SU-DHL-6 (cell line): ENCODE results near the gene SLC5A5.
"Not testable (repeated sequence)": the region's sequence is repeated elsewhere in the genome, so short reads cannot be mapped to it uniquely, and the experiment has no call there.

ENCODE experiments used
- H2AFZ ChIP-seq: fragments of 200-600 bp; sonication (generic); 2 replicates; pipeline ENCODE4 v1.6.1; 2014; ENCODE audit warnings: low read depth, mild to moderate bottlenecking, moderate library complexity, mixed read lengths, antibody characterized with exemption, low read length; ENCODE audit not compliant: severe bottlenecking
- H3F3A ChIP-seq: fragments of 200-600 bp; shearing (Covaris generic); 2 replicates; pipeline ENCODE4 v1.6.0; 2016; ENCODE audit warnings: antibody characterized with exemption, mild to moderate bottlenecking; ENCODE audit not compliant: insufficient read depth
- H3K27ac ChIP-seq: fragments of 200-600 bp; sonication (generic); 2 replicates; pipeline ENCODE4 v1.5.1; 2016; ENCODE audit warnings: low read depth, mild to moderate bottlenecking, low read length, moderate library complexity, mixed read lengths
- H3K27me3 ChIP-seq: fragments of 200-600 bp; sonication (generic), shearing (Covaris generic); 2 replicates; pipeline ENCODE4 v1.6.0; 2014; ENCODE audit warnings: mild to moderate bottlenecking, low read length
- H3K36me3 ChIP-seq: fragments of 200-600 bp; sonication (generic); 2 replicates; pipeline ENCODE4 v1.6.1; 2014; ENCODE audit warnings: mild to moderate bottlenecking, low read length, mixed read lengths
- H3K4me2 ChIP-seq: fragments of 300-600, 200-600 bp; shearing (Covaris generic), sonication (generic); 2 replicates; pipeline ENCODE4 v1.6.0; 2014; ENCODE audit warnings: low read length, low read depth, mild to moderate bottlenecking; ENCODE audit not compliant: poor library complexity, severe bottlenecking
- H3K4me3 ChIP-seq: fragments of 200-600 bp; sonication (generic); 2 replicates; pipeline ENCODE4 v1.5.1; 2014; ENCODE audit warnings: antibody characterized with exemption, low read length, mild to moderate bottlenecking, mixed read lengths; ENCODE audit not compliant: insufficient read depth, poor library complexity, severe bottlenecking
- H3K79me2 ChIP-seq: fragments of 200-600 bp; sonication (generic); 2 replicates; pipeline ENCODE4 v1.6.1; 2014; ENCODE audit warnings: mild to moderate bottlenecking, low read length, moderate library complexity; ENCODE audit not compliant: insufficient read depth
- H3K9ac ChIP-seq: fragments of 200-600 bp; sonication (generic); 2 replicates; pipeline ENCODE4 v1.7.0; 2014; ENCODE audit warnings: mild to moderate bottlenecking, low read length
- H3K9me2 ChIP-seq: fragments of 200-600 bp; sonication (generic); replicated peaks from 2 replicates; pipeline ENCODE4 v1.6.1; 2014; ENCODE audit warnings: low read length; ENCODE audit not compliant: insufficient read depth
- H3K9me3 ChIP-seq: fragments of 200-600 bp; sonication (generic); 2 replicates; pipeline ENCODE4 v1.6.1; 2014; ENCODE audit warnings: low read length, mixed read lengths; ENCODE audit not compliant: insufficient read depth
- H4K20me1 ChIP-seq: fragments of 200-600 bp; sonication (generic); 2 replicates; pipeline ENCODE4 v1.6.1; 2014; ENCODE audit warnings: low read depth, mild to moderate bottlenecking, antibody characterized with exemption, low read length, moderate library complexity, mixed read lengths
- CTCF ChIP-seq: fragments of 200-600 bp; sonication (generic); IDR thresholded peaks from one replicate; pipeline ENCODE4 v1.5.1; 2017; ENCODE audit warnings: antibody characterized with exemption, mild to moderate bottlenecking, low read length, moderate library complexity; ENCODE audit not compliant: insufficient read depth, poor library complexity, severe bottlenecking
- EZH2phosphoT487 ChIP-seq: fragments of 200-600 bp; sonication (generic), shearing (Covaris generic); conservative IDR thresholded peaks from 2 replicates; pipeline ENCODE4 v1.6.1; 2018; ENCODE audit warnings: mild to moderate bottlenecking, antibody characterized with exemption, low read length, moderate library complexity, mixed read lengths

Gene SLC5A5

GRCh38 chr19:17909003-17909732, 37.4 kb downstream of the SLC5A5 start:
- Histone ChIP-seq H3K4me3 (no peak overlapping the region), H3K36me3 (no peaks in the 10 kb centered on the region), H3K9ac (no peak overlapping the region), H3F3A (no peaks in the 10 kb centered on the region), H3K4me2 (no peak overlapping the region), H3K79me2 (no peaks in the 10 kb centered on the region), H3K9me2 (no peaks in the 10 kb centered on the region), H3K27me3 (no peaks in the 10 kb centered on the region), H3K9me3 (no peaks in the 10 kb centered on the region), H3K27ac (no peak overlapping the region), H4K20me1 (no peaks in the 10 kb centered on the region), H2AFZ (no peak overlapping the region)
- no peak for TF ChIP-seq CTCF
- TF ChIP-seq EZH2phosphoT487: no peak

- Histone ChIP-seq H3K36me3 (no peaks in the 10 kb centered on the region), H3K9me2 (no peaks in the 10 kb centered on the region), H3K27ac (no peak overlapping the region), H3K4me3 (no peak overlapping the region), H3K27me3 (no peaks in the 10 kb centered on the region), H3K79me2 (no peaks in the 10 kb centered on the region), H3K9ac (no peak overlapping the region), H3F3A (no peaks in the 10 kb centered on the region), H2AFZ (no peak overlapping the region), H4K20me1 (no peaks in the 10 kb centered on the region), H3K4me2 (no peak overlapping the region), H3K9me3 (no peaks in the 10 kb centered on the region)
- TF ChIP-seq CTCF (no peak), EZH2phosphoT487 (no peak)
Measured at GRCh38 chr19:17910791-17911360, 39.1 kb downstream of the SLC5A5 start.

- TF ChIP-seq CTCF (no peak), EZH2phosphoT487 (no peak)
- no peaks in the 10 kb centered on the region for H3K36me3 ChIP-seq
- no peaks in the 10 kb centered on the region for H3F3A ChIP-seq
- H3K27me3 ChIP-seq: no peaks in the 10 kb centered on the region
- H3K9ac ChIP-seq: no peak overlapping the region
- H3K4me2 ChIP-seq: no peak overlapping the region
- H2AFZ ChIP-seq: no peak overlapping the region
- H3K27ac ChIP-seq: no peak overlapping the region
- H3K9me2 ChIP-seq: no peaks in the 10 kb centered on the region
- no peak overlapping the region for H3K4me3 ChIP-seq
- H3K9me3 ChIP-seq: no peaks in the 10 kb centered on the region
- H4K20me1 ChIP-seq: no peaks in the 10 kb centered on the region
- H3K79me2 ChIP-seq: no peaks in the 10 kb centered on the region
Measured at GRCh38 chr19:17915940-17916593, 44.3 kb downstream of the SLC5A5 start.

- H3K36me3 ChIP-seq, H2AFZ ChIP-seq, H3K4me2 ChIP-seq, H3K9me3 ChIP-seq, H3K4me3 ChIP-seq, H3K27ac ChIP-seq, H3K27me3 ChIP-seq, H3F3A ChIP-seq, H3K79me2 ChIP-seq, H3K9ac ChIP-seq, H4K20me1 ChIP-seq, H3K9me2 ChIP-seq: not testable (repeated sequence)
Measured at GRCh38 chr19:17918151-17918550, 46.4 kb downstream of the SLC5A5 start.

- H2AFZ ChIP-seq, H3K9me3 ChIP-seq, H3F3A ChIP-seq, H3K4me2 ChIP-seq, H4K20me1 ChIP-seq, H3K9ac ChIP-seq, H3K4me3 ChIP-seq, H3K36me3 ChIP-seq, H3K79me2 ChIP-seq, H3K27ac ChIP-seq, H3K9me2 ChIP-seq, H3K27me3 ChIP-seq: not testable (repeated sequence)
Measured at GRCh38 chr19:17919122-17919521, 47.4 kb downstream of the SLC5A5 start.
